ENCODE measurements around the gene MAPK14. TPM values are rescaled to one million over a fixed set of nuclear protein-coding genes. Genes with fewer than 3 reads are reported as not detected.

Gene MAPK14
- total RNA-seq, 1 donor from 2014 or later: 73.2 TPM

- Mint-ChIP-seq H3K4me1 (ENCODE audit: unreplicated experiment) (no peaks in the 10 kb centered on the region), H3K36me3 (ENCODE audit: low read depth, unreplicated experiment) (peaks cover 7% of the 10 kb centered on the region), H3K9me3 (ENCODE audit: unreplicated experiment) (no peaks in the 10 kb centered on the region), H3K27me3 (ENCODE audit: unreplicated experiment) (peaks cover 2% of the 10 kb centered on the region), H3K27ac (ENCODE audit: unreplicated experiment) (no peak overlapping the region), H3K4me3 (ENCODE audit: unreplicated experiment) (no peak overlapping the region)
- DNase-seq (ENCODE audit: low spot score): no peak
- TF ChIP-seq, protein P1, sequence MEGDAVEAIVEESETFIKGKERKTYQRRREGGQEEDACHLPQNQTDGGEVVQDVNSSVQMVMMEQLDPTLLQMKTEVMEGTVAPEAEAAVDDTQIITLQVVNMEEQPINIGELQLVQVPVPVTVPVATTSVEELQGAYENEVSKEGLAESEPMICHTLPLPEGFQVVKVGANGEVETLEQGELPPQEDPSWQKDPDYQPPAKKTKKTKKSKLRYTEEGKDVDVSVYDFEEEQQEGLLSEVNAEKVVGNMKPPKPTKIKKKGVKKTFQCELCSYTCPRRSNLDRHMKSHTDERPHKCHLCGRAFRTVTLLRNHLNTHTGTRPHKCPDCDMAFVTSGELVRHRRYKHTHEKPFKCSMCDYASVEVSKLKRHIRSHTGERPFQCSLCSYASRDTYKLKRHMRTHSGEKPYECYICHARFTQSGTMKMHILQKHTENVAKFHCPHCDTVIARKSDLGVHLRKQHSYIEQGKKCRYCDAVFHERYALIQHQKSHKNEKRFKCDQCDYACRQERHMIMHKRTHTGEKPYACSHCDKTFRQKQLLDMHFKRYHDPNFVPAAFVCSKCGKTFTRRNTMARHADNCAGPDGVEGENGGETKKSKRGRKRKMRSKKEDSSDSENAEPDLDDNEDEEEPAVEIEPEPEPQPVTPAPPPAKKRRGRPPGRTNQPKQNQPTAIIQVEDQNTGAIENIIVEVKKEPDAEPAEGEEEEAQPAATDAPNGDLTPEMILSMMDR (IDR thresholded peaks at IDR 0.05; ENCODE audit: unreplicated experiment): no peak
These were observed 105.5 kb downstream of the MAPK14 start for GRCh38 chr6:36133148-36133547.

- Mint-ChIP-seq H3K4me3 (ENCODE audit: unreplicated experiment) (peak overlapping the region; percentile 17), H3K27ac (ENCODE audit: unreplicated experiment) (no peak overlapping the region)
These were observed 106.3 kb downstream of the MAPK14 start for GRCh38 chr6:36133912-36134311.

DNA sequence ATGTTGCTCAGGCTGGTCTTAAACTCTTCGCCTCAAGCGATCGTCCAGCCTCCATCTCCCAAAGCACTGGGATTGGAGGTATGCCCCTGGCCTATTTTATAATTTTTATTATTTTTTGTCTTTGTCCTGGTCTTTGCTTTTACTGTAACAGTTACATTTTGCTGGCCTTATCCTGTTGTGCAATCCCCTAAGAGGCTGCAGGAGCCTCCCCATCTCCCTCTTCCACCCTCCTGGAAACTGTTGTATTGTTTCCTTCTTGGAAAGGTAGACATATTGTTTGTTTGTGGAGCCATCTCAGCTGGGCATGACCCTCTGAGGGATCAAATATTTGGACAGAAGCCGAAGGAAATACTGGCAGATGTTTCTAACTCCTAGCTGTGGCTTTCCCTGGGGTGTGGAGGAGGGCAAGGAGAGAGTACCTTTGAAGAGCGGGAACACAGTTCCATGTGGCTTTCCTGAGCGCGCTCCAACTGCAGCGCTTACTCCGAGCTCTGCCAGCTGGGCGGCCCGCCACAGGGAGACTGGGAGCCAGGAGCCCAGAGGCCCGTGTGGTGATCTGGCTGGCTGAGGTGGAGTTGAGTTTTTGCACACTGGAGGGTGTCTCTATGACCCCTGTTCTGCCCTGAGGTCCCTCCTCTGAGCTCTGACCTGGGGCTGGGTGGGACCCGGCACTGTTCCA lies 107.6 kb downstream of the MAPK14 start:
- Mint-ChIP-seq H3K27me3 (ENCODE audit: unreplicated experiment) (peaks cover 2% of the 10 kb centered on the region), H3K4me3 (ENCODE audit: unreplicated experiment) (no peak overlapping the region), H3K4me1 (ENCODE audit: unreplicated experiment) (no peaks in the 10 kb centered on the region), H3K9me3 (ENCODE audit: unreplicated experiment) (no peaks in the 10 kb centered on the region), H3K36me3 (ENCODE audit: low read depth, unreplicated experiment) (peaks cover 4% of the 10 kb centered on the region), H3K27ac (ENCODE audit: unreplicated experiment) (no peak overlapping the region)
- no peak for DNase-seq (ENCODE audit: low spot score)
- TF ChIP-seq, protein P1 (IDR thresholded peaks at IDR 0.05; ENCODE audit: unreplicated experiment): no peak

More at GRCh38 chr6:36133912-36134311, 106.3 kb downstream of the MAPK14 start:
- TF ChIP-seq, protein P1 (IDR thresholded peaks at IDR 0.05; ENCODE audit: unreplicated experiment): no peak
- Mint-ChIP-seq H3K27me3 (ENCODE audit: unreplicated experiment) (peaks cover 2% of the 10 kb centered on the region), H3K36me3 (ENCODE audit: low read depth, unreplicated experiment) (peaks cover 7% of the 10 kb centered on the region), H3K4me1 (ENCODE audit: unreplicated experiment) (no peaks in the 10 kb centered on the region), H3K9me3 (ENCODE audit: unreplicated experiment) (no peaks in the 10 kb centered on the region)
- DNase-seq (ENCODE audit: low spot score): no peak

DNA sequence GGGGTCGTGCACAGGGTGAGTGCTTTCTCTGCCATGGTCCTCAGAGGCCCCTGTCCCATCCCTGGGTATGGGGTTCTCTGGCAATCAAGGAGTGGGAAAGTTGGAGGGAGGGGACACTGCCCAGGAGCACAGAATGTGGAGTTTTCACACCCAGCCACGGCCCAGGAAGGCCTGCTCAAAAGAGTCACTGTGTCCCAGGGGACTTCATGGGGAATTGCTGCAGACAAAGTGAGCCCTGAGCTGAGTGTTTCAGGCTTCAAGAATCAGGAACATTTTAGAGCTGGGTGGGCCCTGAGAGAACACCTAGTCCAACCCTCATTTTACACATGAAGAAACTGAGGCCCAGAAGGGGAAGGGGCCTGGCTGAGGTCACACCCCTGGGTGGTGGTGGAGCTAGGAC lies 108.4 kb downstream of the MAPK14 start:
- no peak overlapping the region for H3K27ac Mint-ChIP-seq (ENCODE audit: unreplicated experiment)
- H3K4me3 Mint-ChIP-seq (ENCODE audit: unreplicated experiment): no peak overlapping the region
- no peak for DNase-seq (ENCODE audit: low spot score)
- H3K9me3 Mint-ChIP-seq (ENCODE audit: unreplicated experiment): no peaks in the 10 kb centered on the region
- peaks cover 2% of the 10 kb centered on the region for H3K27me3 Mint-ChIP-seq (ENCODE audit: unreplicated experiment)
- no peaks in the 10 kb centered on the region for H3K4me1 Mint-ChIP-seq (ENCODE audit: unreplicated experiment)
- TF ChIP-seq, protein P1 (IDR thresholded peaks at IDR 0.05; ENCODE audit: unreplicated experiment): no peak
- peaks cover 4% of the 10 kb centered on the region for H3K36me3 Mint-ChIP-seq (ENCODE audit: low read depth, unreplicated experiment)

DNA sequence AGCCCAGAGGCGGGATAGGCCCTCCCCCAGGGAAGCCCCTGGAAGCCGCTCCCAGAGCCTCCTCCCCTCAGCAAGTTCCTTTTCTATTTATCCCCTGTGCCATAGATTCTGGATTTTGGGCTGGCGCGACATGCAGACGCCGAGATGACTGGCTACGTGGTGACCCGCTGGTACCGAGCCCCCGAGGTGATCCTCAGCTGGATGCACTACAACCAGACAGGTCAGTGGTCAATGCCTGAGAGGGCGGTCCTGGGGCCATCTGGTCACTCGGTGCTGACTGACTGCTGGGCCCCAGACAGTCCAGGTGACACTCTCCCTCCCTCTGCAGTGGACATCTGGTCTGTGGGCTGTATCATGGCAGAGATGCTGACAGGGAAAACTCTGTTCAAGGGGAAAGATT lies 108.9 kb downstream of the MAPK14 start:
- H3K27ac Mint-ChIP-seq (ENCODE audit: unreplicated experiment): no peak overlapping the region
- H3K27me3 Mint-ChIP-seq (ENCODE audit: unreplicated experiment): peaks cover 2% of the 10 kb centered on the region
- no peaks in the 10 kb centered on the region for H3K9me3 Mint-ChIP-seq (ENCODE audit: unreplicated experiment)

More for the DNA sequence above, 108.9 kb downstream of the MAPK14 start:
- TF ChIP-seq, protein P1 (IDR thresholded peaks at IDR 0.05; ENCODE audit: unreplicated experiment): no peak
- H3K4me1 Mint-ChIP-seq (ENCODE audit: unreplicated experiment): no peaks in the 10 kb centered on the region
- peaks cover 4% of the 10 kb centered on the region for H3K36me3 Mint-ChIP-seq (ENCODE audit: low read depth, unreplicated experiment)
- H3K4me3 Mint-ChIP-seq (ENCODE audit: unreplicated experiment): no peak overlapping the region
- no peak for DNase-seq (ENCODE audit: low spot score)
